Endothelial cell of umbilical vein (primary cell): ENCODE measurements around the gene CHKB. TPM values are rescaled to one million over a fixed set of nuclear protein-coding genes. Genes with fewer than 3 reads are reported as not detected.

ENCODE experiments used
- BruUV-seq: library from RNA; stranded (reverse); fragments of 400-500 nt; replicated peaks from 2 replicates; lab custom pipeline; 2021; lab: Mats Ljungman, UMichigan
- CTCF ChIA-PET: fragments of 300-600, 350-600 bp; sonication (Branson Sonifier 250); formaldehyde crosslinking; loops from one replicate; lab custom pipeline; 2021; ENCODE audit warnings: antibody characterized with exemption, inconsistent platforms; lab: Charles Lee
- POLR2A ChIA-PET: fragments of 300-600, 350-600 bp; sonication (Branson Sonifier 250); formaldehyde crosslinking; loops from one replicate; lab custom pipeline; 2021; ENCODE audit warnings: antibody characterized with exemption, inconsistent platforms; lab: Charles Lee
- DNase-seq: peaks from one replicate; pipeline ENCODE4 v3.0.0-alpha.2; 2011; ENCODE audit warnings: low read depth, low spot score
- FAIRE-seq: peaks from 2 replicates; lab custom pipeline; 2011; peaks lifted over from hg19 to GRCh38; lab: Jason Lieb, UNC
- H2AFZ ChIP-seq: 2 replicates; pipeline ENCODE4 v1.6.0; 2012; ENCODE audit warnings: low read depth, low read length, control low read depth, inconsistent platforms
- H3K27ac ChIP-seq: 2 replicates; pipeline ENCODE4 v1.5.1; 2011; ENCODE audit warnings: low read depth, mild to moderate bottlenecking, control low read depth, low read length, moderate library complexity; ENCODE audit not compliant: insufficient read depth
- H3K27me3 ChIP-seq, 2 experiments: 2 replicates each; pipeline versions ENCODE4 v1.6.0 to v1.6.1; 2011; ENCODE audit warnings: low read length in 2 of 2, mixed read lengths in 1 of 2; ENCODE audit not compliant: control insufficient read depth in 2 of 2, insufficient read depth in 2 of 2
- H3K36me3 ChIP-seq, 2 experiments: 2 replicates in 1 of 2; 3 replicates in 1 of 2; pipeline ENCODE4 v1.5.1; 2011; ENCODE audit warnings: low read length in 2 of 2, mild to moderate bottlenecking in 1 of 2, moderate library complexity in 1 of 2; ENCODE audit not compliant: control insufficient read depth in 2 of 2, insufficient read depth in 2 of 2; ENCODE audit errors: extremely low read depth in 1 of 2
- H3K4me1 ChIP-seq: 3 replicates; pipeline ENCODE4 v1.5.1; 2011; ENCODE audit warnings: mild to moderate bottlenecking, low read length; ENCODE audit not compliant: control insufficient read depth, insufficient read depth; ENCODE audit errors: extremely low read depth
- H3K4me2 ChIP-seq: 2 replicates; pipeline ENCODE4 v1.6.1; 2011; ENCODE audit warnings: low read length, control low read depth, mixed read lengths; ENCODE audit not compliant: insufficient read depth
- H3K4me3 ChIP-seq, 3 experiments: fragments of 200-600 bp in 1 of 3; sonication (generic), shearing (Covaris generic) in 1 of 3; replicated peaks in 1 of 3; 2 replicates each; pipeline ENCODE4 v1.5.1; 2011 to 2016; ENCODE audit warnings: control low read depth in 3 of 3, low read length in 3 of 3, mild to moderate bottlenecking in 2 of 3, inconsistent platforms in 1 of 3, low read depth in 1 of 3, moderate library complexity in 1 of 3; ENCODE audit not compliant: insufficient read depth in 1 of 3
- H3K79me2 ChIP-seq: 2 replicates; pipeline ENCODE4 v1.6.0; 2012; ENCODE audit warnings: low read length, inconsistent platforms; ENCODE audit not compliant: control insufficient read depth, insufficient read depth
- H3K9ac ChIP-seq: replicated peaks from 2 replicates; pipeline ENCODE3; 2011; ENCODE audit warnings: low read length, control low read depth; ENCODE audit not compliant: insufficient read depth; ENCODE audit errors: extremely low read depth
- H3K9me1 ChIP-seq: replicated peaks from 3 replicates; pipeline ENCODE4 v1.6.0; 2011; ENCODE audit warnings: mild to moderate bottlenecking, low read length; ENCODE audit not compliant: control insufficient read depth, insufficient read depth; ENCODE audit errors: extremely low read depth
- H3K9me3 ChIP-seq: replicated peaks from 2 replicates; pipeline ENCODE4 v1.5.1; 2012; ENCODE audit warnings: low read length, inconsistent platforms; ENCODE audit not compliant: control insufficient read depth, insufficient read depth
- H4K20me1 ChIP-seq: replicated peaks from 2 replicates; pipeline ENCODE3; 2011; ENCODE audit warnings: mild to moderate bottlenecking, low read length; ENCODE audit not compliant: control insufficient read depth, insufficient read depth; ENCODE audit errors: extremely low read depth
- CTCF ChIP-seq, 2 donors: IDR thresholded peaks; 1 replicate in 1 of 2; 2 replicates in 1 of 2; pipeline ENCODE4 v1.5.1; 2011; ENCODE audit warnings: low read length in 2 of 2, mild to moderate bottlenecking in 2 of 2, moderate library complexity in 2 of 2, control low read depth in 1 of 2, inconsistent platforms in 1 of 2, low read depth in 1 of 2; ENCODE audit not compliant: insufficient read depth in 1 of 2; ENCODE audit errors: extremely low read depth in 1 of 2
- EZH2 ChIP-seq: IDR thresholded peaks from 2 replicates; pipeline ENCODE4 v1.6.1; 2012; ENCODE audit warnings: borderline replicate concordance, low read depth, mild to moderate bottlenecking, moderate library complexity, low read length, inconsistent platforms; ENCODE audit not compliant: severe bottlenecking
- FOS ChIP-seq: IDR thresholded peaks from 2 replicates; pipeline ENCODE4 v1.6.1; 2011; ENCODE audit warnings: mild to moderate bottlenecking, low read length, moderate library complexity, borderline replicate concordance; ENCODE audit not compliant: insufficient read depth
- GATA2 ChIP-seq: IDR thresholded peaks from 2 replicates; pipeline ENCODE4 v1.7.0; 2011; ENCODE audit warnings: low read depth, mild to moderate bottlenecking, moderate library complexity, mixed read lengths, low read length; ENCODE audit not compliant: insufficient read length, insufficient read depth
- JUN ChIP-seq: IDR thresholded peaks from 2 replicates; pipeline ENCODE4 v1.6.1; 2011; ENCODE audit warnings: borderline replicate concordance, low read depth; ENCODE audit not compliant: insufficient read length, insufficient read depth
- MAX ChIP-seq: IDR thresholded peaks from 2 replicates; pipeline ENCODE4 v1.6.1; 2011; ENCODE audit not compliant: insufficient read depth, insufficient read length
- MYC ChIP-seq: IDR thresholded peaks from one replicate; pipeline ENCODE4 v1.6.1; 2011; ENCODE audit warnings: mild to moderate bottlenecking, low read depth, low read length
- POLR2A ChIP-seq: IDR thresholded peaks from 2 replicates; pipeline ENCODE4 v1.6.1; 2012; ENCODE audit warnings: low read depth, mild to moderate bottlenecking, control low read depth, low read length
- POLR2AphosphoS5 ChIP-seq: IDR thresholded peaks from 2 replicates; pipeline ENCODE4 v1.6.1; 2012; ENCODE audit warnings: low read depth, mild to moderate bottlenecking, control low read depth, low read length, moderate library complexity; ENCODE audit not compliant: insufficient read depth
- dilution Hi-C: fragments of 300-500 bp; cut with MboI; formaldehyde crosslinking; loops from one replicate; pipeline ENCODE4 v1.15.0; 2019; ENCODE audit warnings: low sequenced_read_pairs; ENCODE audit not compliant: extremely low pct_ligation_motif_present
- intact Hi-C: fragments of 100-400 bp; cut with micrococcal nuclease; formaldehyde crosslinking; loops from one replicate; pipeline ENCODE4 v1.10.0; 2022
- polyA plus RNA-seq, 4 experiments: library from polyadenylated mRNA; depleted of rRNA in 3 of 4; stranded (reverse) in 3 of 4; unstranded in 1 of 4; fragments of >200 nt; gene quantifications; 2 replicates each; pipeline versions ENCODE4 v1.2.1 to v1.2.3, GENCODE V29; 2011 to 2012; ENCODE audit warnings: missing spikeins in 1 of 4
- total RNA-seq: library from RNA; stranded (reverse); gene quantifications from 2 replicates; pipeline ENCODE4 v1.2.3, GENCODE V29; 2021

CHKB gene
- total and polyA plus RNA-seq, 2 donors (not counting 3 experiments of a cell fraction or from before 2014, with no cell fraction given), result 62.4 to 70.6 TPM

- Histone ChIP-seq H2AFZ (peak overlapping the region; percentile 62), H3K4me2 (peak overlapping the region; percentile 72), H3K36me3 (no peaks in the 10 kb centered on the region), H3K27me3 (peaks cover 3 to 13% of the 10 kb centered on the region in 2 experiments), H3K9me3 (no peaks in the 10 kb centered on the region), H3K4me3 (peak overlapping the region in 1 of 3 experiments; percentile 14), H3K9me1 (no peaks in the 10 kb centered on the region), H4K20me1 (no peaks in the 10 kb centered on the region), H3K27ac (no peak overlapping the region), H3K79me2 (no peaks in the 10 kb centered on the region), H3K4me1 (peaks cover 23% of the 10 kb centered on the region), H3K9ac (no peak overlapping the region)
- no peak for TF ChIP-seq JUN
- TF ChIP-seq MAX, result no peak
- no peak for TF ChIP-seq EZH2
- no peak for TF ChIP-seq MYC
- intact Hi-C loops, result no loop called here
- no TSS peak for BruUV-seq
- DNase-seq (no peak), FAIRE-seq (no peak)
- ChIA-PET POLR2A (no interaction called here), CTCF (no interaction called here)
- dilution Hi-C loops, result no loop called here
Measured at GRCh38 chr22:50530580-50530876, 52.1 kb downstream of the CHKB start.

- Histone ChIP-seq H3K4me3 (peak within 1 kb of the TSS in 1 of 3 experiments; percentile 14), H3K4me1 (peaks cover 23% of the 10 kb centered on the region), H3K79me2 (no peaks in the 10 kb centered on the region), H3K27ac (no peak within 1 kb of the TSS), H3K9me3 (no peaks in the 10 kb centered on the region), H2AFZ (peak within 1 kb of the TSS; percentile 62), H3K9ac (no peak within 1 kb of the TSS), H3K4me2 (peak within 1 kb of the TSS; percentile 72), H3K9me1 (no peaks in the 10 kb centered on the region), H4K20me1 (no peaks in the 10 kb centered on the region), H3K36me3 (no peaks in the 10 kb centered on the region), H3K27me3 (peaks cover 3 to 13% of the 10 kb centered on the region in 2 experiments)
- no peak for DNase-seq
- dilution Hi-C loops, result no loop called here
- TF ChIP-seq GATA2 (no peak), FOS (no peak), EZH2 (no peak), MYC (no peak), JUN (no peak), MAX (no peak), POLR2A (no peak), CTCF (IDR thresholded peaks at IDR 0.05; ENCODE audit: extremely low read depth in 1 of 2, insufficient read depth in 1 of 2, low read depth in 1 of 2, low read length in 2 of 2) (no peak), POLR2AphosphoS5 (no peak)
- intact Hi-C loops, result no loop called here
- BruUV-seq, result no TSS peak
- no peak for FAIRE-seq
- POLR2A ChIA-PET, result no interaction called here
- CTCF ChIA-PET, result interaction anchor here (0.6 kb wide), 1 partner anchor 532 kb away, joined by 5 read pairs; no protein-coding TSS in a partner anchor
Measured at GRCh38 chr22:50529897-50530579, 52.6 kb downstream of the CHKB start, which contains the start of gene TYMP. Gene TYMP (minus strand): TSS chr22:50530012. CDS start chr22:50529709, 303 bp downstream.
